Activated CD4-positive, alpha-beta memory T cell treated with anti-CD3 and anti-CD28 coated beads, Interleukin-2, amount 10 ng/mL, durations not matched to agents 7 days and 5 days (primary cell): ENCODE measurements around the gene OR10G7. TPM values are rescaled to one million over a fixed set of nuclear protein-coding genes. Genes with fewer than 3 reads are reported as not detected.
A peak's percentile ranks its signal among the peaks of the same experiment; 100 is the strongest.

Source experiments
- CTCF ChIA-PET: fragments of 350-600 bp; sonication (Branson Sonifier 250); formaldehyde crosslinking; loops from one replicate; lab custom pipeline; 2021; ENCODE audit warnings: antibody characterized with exemption, inconsistent platforms; lab: Charles Lee
- POLR2A ChIA-PET: fragments of 350-600 bp; sonication (Branson Sonifier 250); formaldehyde crosslinking; loops from one replicate; lab custom pipeline; 2021; ENCODE audit warnings: antibody characterized with exemption; lab: Charles Lee
- DNase-seq: peaks from one replicate; pipeline ENCODE4 v3.0.0-alpha.2; 2020
- H3K27ac Mint-ChIP-seq: one replicate; pipeline ENCODE4 v1.8.0; 2021; ENCODE audit warnings: mild to moderate bottlenecking, mixed read lengths
- H3K27me3 Mint-ChIP-seq: one replicate; pipeline ENCODE4 v1.8.0; 2021; ENCODE audit warnings: mixed read lengths
- H3K36me3 Mint-ChIP-seq: one replicate; pipeline ENCODE4 v1.8.0; 2021; ENCODE audit warnings: low read depth, mixed read lengths
- H3K4me1 Mint-ChIP-seq: one replicate; pipeline ENCODE4 v1.8.0; 2021; ENCODE audit warnings: mixed read lengths
- H3K4me3 Mint-ChIP-seq: one replicate; pipeline ENCODE4 v1.8.0; 2021; ENCODE audit warnings: mild to moderate bottlenecking, mixed read lengths
- H3K9me3 Mint-ChIP-seq: one replicate; pipeline ENCODE4 v1.8.0; 2021; ENCODE audit warnings: mixed read lengths
- total RNA-seq, 2 experiments: library from RNA; stranded (reverse); gene quantifications; one replicate each; pipeline ENCODE4 v1.2.3, GENCODE V29; 2021

OR10G7 gene
- total RNA-seq = not detected

DNA sequence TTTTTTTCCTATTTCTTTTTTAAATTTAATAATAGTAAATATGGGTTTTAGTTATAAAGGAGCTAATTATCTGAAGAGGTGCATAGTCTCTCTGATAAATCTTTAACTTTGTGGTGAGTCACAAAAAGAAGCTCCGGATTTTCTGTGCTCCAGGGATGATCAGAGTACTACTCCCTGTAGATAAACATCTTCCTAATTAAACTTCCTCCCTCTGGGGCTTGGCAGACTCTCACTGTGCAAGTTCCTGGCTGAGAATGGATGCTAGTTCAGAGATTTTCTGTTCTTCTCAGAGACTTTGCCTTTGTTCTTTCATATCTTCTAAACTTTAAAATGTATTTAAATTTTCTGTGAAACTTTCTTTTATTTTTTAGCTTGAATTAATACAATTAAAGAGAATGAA lies at the start of gene OR10G7:
TSS of gene OR10G7 (minus strand) at position 72 of the 400 bp plus-strand sequence. CDS start 2,324 bp downstream, outside the sequence.
- no peaks in the 10 kb centered on the region for H3K9me3 Mint-ChIP-seq
- CTCF ChIA-PET = no interaction called here
- no peaks in the 10 kb centered on the region for H3K4me1 Mint-ChIP-seq
- H3K27ac Mint-ChIP-seq = no peak within 1 kb of the TSS
- POLR2A ChIA-PET = no interaction called here
- H3K27me3 Mint-ChIP-seq = no peaks in the 10 kb centered on the region
- no peaks in the 10 kb centered on the region for H3K36me3 Mint-ChIP-seq
- no peak for DNase-seq
- H3K4me3 Mint-ChIP-seq = no peak within 1 kb of the TSS

DNA sequence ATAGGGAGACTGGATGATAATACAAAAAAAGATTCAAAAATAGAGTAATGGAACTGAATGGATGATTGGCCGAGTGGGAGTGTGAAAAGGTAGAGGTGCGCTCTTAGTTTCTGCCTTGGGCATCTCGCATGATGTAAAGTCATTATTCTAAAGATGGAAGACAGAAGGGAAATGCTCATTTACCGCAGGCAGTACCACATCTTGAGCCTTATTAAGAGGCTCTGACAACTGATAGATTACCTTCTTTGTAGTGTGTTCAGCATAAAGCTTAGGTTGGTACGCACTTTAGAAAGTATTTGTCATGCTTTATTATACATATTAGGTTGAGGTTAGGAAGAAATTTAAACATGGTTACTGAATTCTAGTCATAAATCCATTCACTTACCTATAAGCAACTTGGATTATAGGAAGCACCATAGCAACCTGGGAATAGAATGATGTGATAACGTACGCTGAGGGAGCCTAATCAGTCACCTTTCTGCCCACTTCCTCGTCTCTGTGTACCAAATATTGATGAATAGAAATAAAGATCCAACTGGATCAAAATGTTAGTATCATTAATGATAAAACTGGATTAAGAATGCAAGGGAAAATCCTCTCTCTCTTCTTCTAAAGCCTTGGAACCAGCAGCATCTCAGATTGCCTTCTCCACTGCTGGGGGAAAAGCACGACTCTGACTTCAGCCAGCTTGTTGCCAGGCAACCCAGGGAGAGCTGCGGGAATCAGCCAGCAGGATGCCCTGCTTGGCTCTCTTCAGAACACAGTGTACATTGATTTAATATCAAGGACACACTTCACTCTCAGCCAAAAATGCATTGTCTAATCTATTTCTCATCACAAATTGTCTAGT lies 45.1 kb upstream of the OR10G7 start:
- POLR2A ChIA-PET = no interaction called here

DNA sequence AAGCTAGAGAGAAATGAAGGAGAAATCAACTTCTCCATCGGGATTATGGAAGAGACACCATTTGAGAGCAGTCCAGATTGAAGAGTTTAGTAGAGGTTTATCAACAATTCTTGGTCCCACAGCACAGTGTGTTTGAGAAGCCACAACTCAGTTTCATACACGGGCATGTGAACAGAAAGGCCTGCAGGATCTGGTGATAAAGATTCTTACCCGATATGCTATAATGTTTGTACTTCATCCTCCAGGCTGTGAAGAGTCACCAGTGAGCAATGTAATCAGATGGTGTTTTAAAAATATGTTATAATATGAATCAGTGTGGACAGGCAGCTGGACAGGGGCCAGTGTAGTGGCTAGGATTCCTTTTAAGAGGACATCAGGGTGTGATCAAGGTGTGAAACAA lies 44.5 kb upstream of the OR10G7 start:
- ChIA-PET POLR2A (no interaction called here), CTCF (interaction anchor here (1.0 kb wide), 1 partner anchor 109 kb away, joined by 3 read pairs; no protein-coding TSS in a partner anchor)
- Mint-ChIP-seq H3K4me3 (no peak overlapping the region), H3K4me1 (no peaks in the 10 kb centered on the region), H3K27me3 (peaks cover 33% of the 10 kb centered on the region), H3K36me3 (no peaks in the 10 kb centered on the region), H3K9me3 (no peaks in the 10 kb centered on the region), H3K27ac (no peak overlapping the region)
- DNase-seq = no peak

More for the DNA sequence above, 45.1 kb upstream of the OR10G7 start:
- CTCF ChIA-PET = interaction anchor here (1.0 kb wide), 1 partner anchor 108 kb away, joined by 3 read pairs; no protein-coding TSS in a partner anchor
- Mint-ChIP-seq H3K4me1 (no peaks in the 10 kb centered on the region), H3K36me3 (no peaks in the 10 kb centered on the region), H3K4me3 (no peak overlapping the region), H3K27me3 (peaks cover 35% of the 10 kb centered on the region), H3K9me3 (no peaks in the 10 kb centered on the region), H3K27ac (no peak overlapping the region)
- DNase-seq = no peak

- Mint-ChIP-seq H3K4me3 (no peak overlapping the region), H3K9me3 (no peaks in the 10 kb centered on the region), H3K36me3 (no peaks in the 10 kb centered on the region), H3K27me3 (peaks cover 36% of the 10 kb centered on the region), H3K27ac (no peak overlapping the region), H3K4me1 (no peaks in the 10 kb centered on the region)
- no peak for DNase-seq
- ChIA-PET CTCF (interaction anchor here (0.8 to 1.0 kb wide), 3 partner anchors 11 to 112 kb away, joined by 3 to 4 read pairs (median 4); no protein-coding TSS in a partner anchor), POLR2A (no interaction called here)
These were observed 41.2 kb upstream of the OR10G7 start for GRCh38 chr11:124082371-124082770.

- no peaks in the 10 kb centered on the region for H3K9me3 Mint-ChIP-seq
- H3K27ac Mint-ChIP-seq = no peak overlapping the region
- no peak overlapping the region for H3K4me3 Mint-ChIP-seq
- no peak for DNase-seq
- peaks cover 4% of the 10 kb centered on the region for H3K4me1 Mint-ChIP-seq
- CTCF ChIA-PET = no interaction called here
- H3K36me3 Mint-ChIP-seq = no peaks in the 10 kb centered on the region
- peaks cover 40% of the 10 kb centered on the region for H3K27me3 Mint-ChIP-seq
- POLR2A ChIA-PET = no interaction called here
These were observed 40.4 kb upstream of the OR10G7 start for GRCh38 chr11:124081483-124081882.

DNA sequence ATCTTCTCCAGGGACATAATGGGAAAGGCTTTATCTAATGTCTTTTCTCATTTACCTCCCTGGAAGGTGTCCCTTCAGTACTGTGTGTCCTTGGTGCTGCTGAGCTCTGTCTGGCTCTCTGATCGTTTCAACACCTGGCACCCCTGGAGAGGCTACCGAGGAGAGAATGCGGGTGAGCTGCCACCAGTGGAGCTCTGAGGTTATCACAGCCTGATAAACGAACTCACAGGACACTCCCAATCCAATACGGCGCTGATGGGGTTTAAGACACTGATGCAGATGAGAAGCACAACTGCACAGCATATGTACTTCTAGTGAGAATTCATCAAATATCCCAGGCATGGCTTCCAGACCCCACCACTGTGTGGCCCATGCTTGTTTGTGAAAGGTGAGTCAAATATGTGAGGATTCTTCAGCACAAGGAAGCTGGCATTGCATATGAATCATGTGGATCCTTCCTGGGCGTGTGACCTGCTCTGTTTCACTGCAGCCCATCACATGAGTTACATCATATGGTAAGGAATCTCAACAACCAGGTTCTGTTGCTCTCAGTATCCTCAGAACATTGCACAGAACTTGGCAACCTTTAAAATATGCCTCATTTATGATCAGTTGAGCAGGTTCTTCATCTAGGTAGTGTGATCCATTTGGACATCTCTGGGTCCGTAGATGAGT lies 39.3 kb upstream of the OR10G7 start:
- ChIA-PET POLR2A (no interaction called here), CTCF (interaction anchor here (1.1 kb wide), 1 partner anchor 10 kb away, joined by 3 read pairs; no protein-coding TSS in a partner anchor)
- Mint-ChIP-seq H3K4me1 (peaks cover 7% of the 10 kb centered on the region), H3K4me3 (no peak overlapping the region), H3K9me3 (no peaks in the 10 kb centered on the region), H3K36me3 (no peaks in the 10 kb centered on the region), H3K27ac (no peak overlapping the region), H3K27me3 (peaks cover 37% of the 10 kb centered on the region)
- no peak for DNase-seq

DNA sequence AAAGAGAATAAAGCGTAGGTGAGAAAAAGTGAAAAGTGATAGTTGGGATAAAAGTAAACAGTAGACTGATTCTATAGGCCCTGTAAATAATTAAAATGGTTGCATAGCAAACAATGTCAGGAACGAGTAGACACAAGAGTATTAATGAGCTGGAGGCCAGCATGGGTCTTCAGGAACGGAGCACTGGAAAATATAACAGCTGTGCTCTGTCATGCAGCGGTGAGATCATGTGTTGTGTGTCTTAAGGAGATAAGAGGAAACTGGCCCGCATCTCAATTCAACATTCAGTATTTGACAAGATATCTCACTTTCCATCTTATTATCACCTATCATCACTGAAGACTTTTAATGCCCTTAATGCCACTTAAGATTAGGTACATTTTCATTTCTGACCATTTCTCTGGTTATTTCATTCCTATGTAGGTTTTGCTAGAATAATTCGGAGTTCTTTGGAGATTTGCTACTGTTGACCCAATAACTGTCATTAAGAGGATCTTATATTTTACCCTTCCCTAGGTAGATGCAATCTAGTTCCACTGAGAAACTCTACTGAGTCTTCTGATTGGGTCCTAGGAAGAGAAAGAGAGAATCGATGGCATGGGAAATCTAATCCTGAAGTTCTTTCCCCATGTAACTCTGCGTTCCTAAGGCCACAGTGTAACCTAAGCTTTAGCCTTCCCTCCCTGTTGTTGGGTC lies 38.7 kb upstream of the OR10G7 start:
- ChIA-PET POLR2A (no interaction called here), CTCF (interaction anchor here (1.1 kb wide), 1 partner anchor 10 kb away, joined by 3 read pairs; no protein-coding TSS in a partner anchor)
- peaks cover 7% of the 10 kb centered on the region for H3K4me1 Mint-ChIP-seq
- no peaks in the 10 kb centered on the region for H3K36me3 Mint-ChIP-seq
- peaks cover 37% of the 10 kb centered on the region for H3K27me3 Mint-ChIP-seq
- H3K4me3 Mint-ChIP-seq = no peak overlapping the region
- no peak overlapping the region for H3K27ac Mint-ChIP-seq
- no peak for DNase-seq
- H3K9me3 Mint-ChIP-seq = no peaks in the 10 kb centered on the region

DNA sequence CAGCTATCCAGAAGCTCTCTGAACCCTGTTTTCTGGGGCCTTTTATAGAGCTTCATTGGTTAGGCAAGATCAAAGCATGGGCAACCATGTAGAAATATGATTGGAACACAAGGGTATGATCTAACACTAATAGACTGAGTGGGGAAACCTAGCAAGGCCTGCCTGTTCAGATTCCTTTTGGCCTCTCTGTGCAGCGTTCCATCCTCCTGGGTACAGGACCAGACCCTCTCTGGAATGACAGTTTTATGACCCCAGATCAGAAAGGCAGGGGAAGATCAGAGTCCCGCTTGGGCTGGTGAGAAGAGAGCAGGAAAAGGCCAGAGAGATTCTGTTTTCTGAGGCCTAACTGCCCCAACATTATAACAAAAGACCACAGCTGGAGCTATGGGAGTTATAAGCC lies 37.5 kb upstream of the OR10G7 start:
- ChIA-PET POLR2A (no interaction called here), CTCF (no interaction called here)
- Mint-ChIP-seq H3K27ac (no peak overlapping the region), H3K36me3 (no peaks in the 10 kb centered on the region), H3K27me3 (peaks cover 32% of the 10 kb centered on the region), H3K9me3 (no peaks in the 10 kb centered on the region), H3K4me1 (peaks cover 7% of the 10 kb centered on the region), H3K4me3 (no peak overlapping the region)
- no peak for DNase-seq

DNA sequence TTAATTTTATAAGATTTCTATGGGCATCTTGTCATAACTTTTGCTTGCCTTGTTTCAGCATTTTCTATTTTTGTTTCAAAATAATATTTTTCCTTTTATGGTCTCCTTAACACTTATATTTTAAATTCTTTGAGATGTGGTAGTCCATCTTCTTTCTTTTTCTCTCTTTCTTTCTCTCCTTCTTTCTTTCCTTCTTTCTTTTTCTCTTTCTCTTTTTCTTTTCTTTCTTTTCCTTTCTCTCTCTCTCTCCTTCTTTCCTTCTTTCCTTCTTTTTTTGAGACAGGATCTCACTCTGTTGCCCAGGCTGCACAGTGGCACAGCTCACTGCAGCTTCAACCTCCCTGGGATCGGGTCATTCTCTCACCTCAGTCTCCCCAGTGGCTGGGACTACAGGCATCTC lies 36.1 kb upstream of the OR10G7 start:
- H3K27ac Mint-ChIP-seq = no peak overlapping the region
- no peak for DNase-seq
- H3K4me1 Mint-ChIP-seq = peaks cover 7% of the 10 kb centered on the region
- CTCF ChIA-PET = interaction anchor here (1.5 to 4.0 kb wide), 2 partner anchors 9 to 117 kb away, joined by 4 to 15 read pairs; no protein-coding TSS in a partner anchor
- H3K4me3 Mint-ChIP-seq = no peak overlapping the region
- H3K36me3 Mint-ChIP-seq = no peaks in the 10 kb centered on the region
- POLR2A ChIA-PET = no interaction called here
- peaks cover 24% of the 10 kb centered on the region for H3K27me3 Mint-ChIP-seq
- no peaks in the 10 kb centered on the region for H3K9me3 Mint-ChIP-seq

DNA sequence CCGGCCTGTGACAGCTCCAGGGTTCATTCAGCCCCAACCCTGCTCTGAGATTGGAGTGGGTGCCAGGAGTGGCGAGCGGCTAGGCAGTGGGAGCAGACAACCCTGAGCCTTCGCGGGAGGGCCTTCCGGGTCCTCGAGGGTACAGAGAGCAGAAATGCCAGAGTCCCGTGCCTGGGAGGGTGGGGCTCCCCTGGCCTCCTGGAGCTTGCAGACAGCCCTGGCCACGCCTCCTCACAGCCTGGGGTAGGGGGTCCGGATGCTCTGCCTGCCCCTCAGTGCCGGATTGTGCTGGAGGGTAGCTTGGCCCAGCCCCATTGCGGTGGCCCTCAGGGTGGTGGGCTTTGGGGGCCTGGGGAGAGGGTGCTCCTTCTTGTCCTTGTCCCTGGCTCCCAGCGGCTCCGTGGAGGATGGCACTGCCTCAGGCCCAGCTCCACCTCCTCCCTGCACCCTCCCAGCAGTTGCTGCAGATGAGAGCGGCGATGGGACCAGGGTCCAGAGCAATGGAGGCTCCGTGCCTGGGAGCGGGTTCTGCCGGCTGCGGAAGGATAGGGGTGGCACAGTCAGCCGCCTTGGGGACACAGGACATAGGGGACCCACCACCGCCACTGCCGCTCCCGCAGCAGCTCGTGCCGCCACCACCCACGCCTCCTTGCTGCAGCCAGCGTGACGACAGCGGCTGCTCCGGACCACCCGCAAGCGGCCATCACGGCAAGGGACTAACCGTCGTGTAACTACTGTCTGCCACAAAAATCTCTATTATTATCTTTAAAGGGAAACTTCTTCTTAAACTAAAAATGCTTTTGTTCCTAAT lies 34.9 kb upstream of the OR10G7 start:
- peaks cover 10% of the 10 kb centered on the region for H3K4me1 Mint-ChIP-seq
- no peak for DNase-seq
- H3K9me3 Mint-ChIP-seq = no peaks in the 10 kb centered on the region
- H3K27me3 Mint-ChIP-seq = peaks cover 19% of the 10 kb centered on the region
- CTCF ChIA-PET = interaction anchor here (4.0 kb wide), 1 partner anchor 119 kb away, joined by 15 read pairs; no protein-coding TSS in a partner anchor
- peak overlapping the region; percentile 3 for H3K4me3 Mint-ChIP-seq
- POLR2A ChIA-PET = no interaction called here
- H3K27ac Mint-ChIP-seq = no peak overlapping the region
- no peaks in the 10 kb centered on the region for H3K36me3 Mint-ChIP-seq

DNA sequence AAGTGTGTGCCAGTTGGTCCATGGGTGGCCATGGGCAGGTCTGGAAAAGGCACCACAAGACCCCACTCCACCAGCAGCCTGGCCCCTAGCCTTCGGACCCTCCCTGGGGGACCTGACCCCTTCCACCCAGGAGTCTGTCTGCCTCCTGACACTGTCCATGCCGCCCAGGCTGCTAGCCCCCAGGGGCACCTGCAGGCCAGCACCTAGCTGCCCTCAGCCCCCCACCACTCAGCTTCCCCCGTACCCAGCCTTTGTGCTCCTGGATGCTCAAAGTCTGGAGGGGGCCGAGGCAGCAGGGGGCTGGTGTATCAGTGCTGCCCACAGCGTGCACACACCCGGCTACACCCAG lies 34.3 kb upstream of the OR10G7 start:
- Mint-ChIP-seq H3K4me3 (no peak overlapping the region), H3K27me3 (peaks cover 18% of the 10 kb centered on the region), H3K4me1 (peaks cover 13% of the 10 kb centered on the region), H3K9me3 (no peaks in the 10 kb centered on the region), H3K36me3 (no peaks in the 10 kb centered on the region), H3K27ac (no peak overlapping the region)
- ChIA-PET CTCF (interaction anchor here (4.0 kb wide), 1 partner anchor 119 kb away, joined by 15 read pairs; no protein-coding TSS in a partner anchor), POLR2A (no interaction called here)
- no peak for DNase-seq

- ChIA-PET CTCF (interaction anchor here (4.0 kb wide), 1 partner anchor 120 kb away, joined by 15 read pairs; no protein-coding TSS in a partner anchor), POLR2A (no interaction called here)
- H3K36me3 Mint-ChIP-seq = no peaks in the 10 kb centered on the region
- H3K4me1 Mint-ChIP-seq = peaks cover 14% of the 10 kb centered on the region
- no peaks in the 10 kb centered on the region for H3K9me3 Mint-ChIP-seq
- H3K27ac Mint-ChIP-seq = no peak overlapping the region
- no peak for DNase-seq
- no peak overlapping the region for H3K4me3 Mint-ChIP-seq
- peaks cover 18% of the 10 kb centered on the region for H3K27me3 Mint-ChIP-seq
These were observed 33.4 kb upstream of the OR10G7 start for GRCh38 chr11:124074554-124074953.
